HepG2 (cell line): Measurements from ENCODE around the gene NECTIN2. TPM values are rescaled to one million over a fixed set of nuclear protein-coding genes. Genes with fewer than 3 reads are reported as not detected.
A peak's percentile ranks its signal among the peaks of the same experiment; 100 is the strongest.

Experiments
- ATAD3A ChIP-seq: sonication (generic); formaldehyde crosslinking; IDR thresholded peaks from 2 replicates; pipeline ENCODE4 v1.4.0; 2020; ENCODE audit warnings: missing genetic modification reagents
- BHLHE40 ChIP-seq: IDR thresholded peaks from 2 replicates; pipeline ENCODE4 v1.6.1; 2011; ENCODE audit warnings: low read length, improper control_type of control experiment
- CBX5 ChIP-seq: sonication (generic); formaldehyde crosslinking; IDR thresholded peaks from 2 replicates; pipeline ENCODE4 v1.4.0; 2020; ENCODE audit warnings: missing genetic modification reagents, borderline replicate concordance
- DNMT1 ChIP-seq: sonication (generic); formaldehyde crosslinking; IDR thresholded peaks from 2 replicates; pipeline ENCODE4 v1.5.1; 2020; ENCODE audit warnings: mild to moderate bottlenecking, missing genetic modification reagents
- DR1 ChIP-seq: sonication (generic); formaldehyde crosslinking; IDR thresholded peaks from 2 replicates; pipeline ENCODE4 v1.8.0; 2021; ENCODE audit warnings: mild to moderate bottlenecking, missing genetic modification reagents, inconsistent platforms
- EZH2 ChIP-seq: conservative IDR thresholded peaks from 2 replicates; pipeline ENCODE4 v1.6.1; 2012; ENCODE audit warnings: mild to moderate bottlenecking, low read depth, low read length, moderate library complexity
- FOXJ3 ChIP-seq: sonication (generic); formaldehyde crosslinking; IDR thresholded peaks from 2 replicates; pipeline ENCODE4 v1.4.0; 2020; ENCODE audit warnings: missing genetic modification reagents, mild to moderate bottlenecking, borderline replicate concordance
- GATAD2A ChIP-seq: IDR thresholded peaks from 2 replicates; pipeline ENCODE4 v1.6.1; 2016
- GPBP1L1 ChIP-seq: sonication (generic); formaldehyde crosslinking; IDR thresholded peaks from 2 replicates; pipeline ENCODE4 v1.5.0; 2020; ENCODE audit warnings: mild to moderate bottlenecking, missing genetic modification reagents
- KLF6 ChIP-seq: IDR thresholded peaks from 2 replicates; pipeline ENCODE4 v1.8.0; 2016; ENCODE audit warnings: missing biosample characterization, missing genetic modification reagents
- MAF1 ChIP-seq: sonication (generic); formaldehyde crosslinking; IDR thresholded peaks from 2 replicates; pipeline ENCODE4 v1.5.0; 2020; ENCODE audit warnings: missing genetic modification reagents, borderline replicate concordance
- MBNL3 ChIP-seq: fragments of 250-450 bp; sonication (Bioruptor Pico); conservative IDR thresholded peaks from 2 replicates; pipeline ENCODE4 v1.8.0; 2022; ENCODE audit warnings: mild to moderate bottlenecking, inconsistent platforms
- NFYB ChIP-seq: sonication (generic); formaldehyde crosslinking; IDR thresholded peaks from 2 replicates; pipeline ENCODE4 v1.4.0; 2020; ENCODE audit warnings: missing genetic modification reagents
- POGK ChIP-seq: sonication (generic); formaldehyde crosslinking; conservative IDR thresholded peaks from 2 replicates; pipeline ENCODE4 v1.8.0; 2022; ENCODE audit warnings: mild to moderate bottlenecking, moderate library complexity, missing genetic modification reagents
- PRMT3 ChIP-seq: sonication (generic); formaldehyde crosslinking; IDR thresholded peaks from 2 replicates; pipeline ENCODE4 v1.8.1; 2022; ENCODE audit warnings: low read depth, mild to moderate bottlenecking, moderate library complexity, missing genetic modification reagents, borderline replicate concordance
- SAP130 ChIP-seq: IDR thresholded peaks from 2 replicates; pipeline ENCODE4 v1.6.1; 2016; ENCODE audit warnings: low read depth
- TBL1XR1 ChIP-seq: fragments of 150-350 bp; IDR thresholded peaks from 2 replicates; pipeline ENCODE4 v1.6.1; 2014; ENCODE audit warnings: borderline replicate concordance, low read length; ENCODE audit not compliant: partially characterized antibody
- TCF7L2 ChIP-seq: IDR thresholded peaks from 2 replicates; pipeline ENCODE4 v1.6.1; 2011; ENCODE audit warnings: mild to moderate bottlenecking, low read depth, low read length, moderate library complexity
- ZNF180 ChIP-seq: sonication (generic); formaldehyde crosslinking; IDR thresholded peaks from 2 replicates; pipeline ENCODE4 v1.4.0; 2020; ENCODE audit warnings: low read depth, missing genetic modification reagents, borderline replicate concordance
- ZNF264 ChIP-seq: sonication (generic); formaldehyde crosslinking; IDR thresholded peaks from 2 replicates; pipeline ENCODE4 v1.4.0; 2020; ENCODE audit warnings: missing genetic modification reagents
- ZSCAN25 ChIP-seq: sonication (generic); formaldehyde crosslinking; IDR thresholded peaks from 2 replicates; pipeline ENCODE4 v1.8.0; 2022; ENCODE audit warnings: mild to moderate bottlenecking, missing genetic modification reagents
- polyA plus RNA-seq, 8 experiments: library from polyadenylated mRNA; depleted of rRNA in 3 of 8; stranded (reverse) in 7 of 8; unstranded in 1 of 8; fragments of >200 nt; fragmentation: Illumina TruSeq in 4 of 8; extraction: Trizol in 4 of 8; gene quantifications; 2 replicates each; pipeline versions ENCODE4 v1.2.1 to v1.2.3, GENCODE V29; 2011 to 2016; ENCODE audit warnings: low read depth in 4 of 8, missing spikeins in 1 of 8, mixed read lengths in 1 of 8; ENCODE audit not compliant: insufficient read depth in 1 of 8
- total RNA-seq, 5 experiments: library from RNA; depleted of rRNA; stranded (reverse); fragments of >200 nt; fragmentation: Illumina TruSeq; extraction: Trizol; gene quantifications; 2 replicates each; pipeline ENCODE4 v1.2.3, GENCODE V29; 2016; ENCODE audit warnings: low read depth in 1 of 5
- TF ChIP-seq, protein P1 (sequence below): sonication (generic); formaldehyde crosslinking; IDR thresholded peaks from 2 replicates; pipeline ENCODE4 v1.4.0; 2020; ENCODE audit warnings: missing genetic modification reagents
- TF ChIP-seq, protein P2 (sequence below): IDR thresholded peaks from 2 replicates; pipeline ENCODE4 v1.6.1; 2016; ENCODE audit warnings: low read depth, missing genetic modification reagents, missing compliant biosample characterization

NECTIN2 gene
- total and polyA plus RNA-seq, 2 of the 13 experiments (the other 11 are each of a cell fraction or from before 2014, with no cell fraction given), result 75.4 to 114 TPM

DNA sequence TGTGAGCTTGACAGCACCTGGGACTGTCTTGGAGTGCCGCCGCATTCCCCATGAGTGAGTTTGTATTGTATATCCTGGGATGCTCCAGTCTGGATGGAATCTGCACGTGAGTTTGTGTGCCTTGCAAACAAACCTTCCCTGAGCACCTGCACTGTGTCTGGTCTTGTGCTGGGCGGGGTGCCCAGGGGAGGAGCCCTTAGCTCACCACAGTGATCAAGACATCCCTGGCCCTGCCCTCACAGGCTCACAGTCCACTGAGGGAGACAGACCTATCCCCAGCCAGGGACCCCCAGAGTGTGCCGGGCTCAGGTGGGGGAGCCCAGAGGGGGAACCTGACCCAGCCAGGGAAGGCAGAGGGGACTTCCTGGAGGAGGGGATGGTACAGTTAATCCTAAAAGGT lies 38.9 kb upstream of the NECTIN2 start (continued):
- TF ChIP-seq ZNF180 (CRISPR knock-in tag) (no peak), BHLHE40 (peak; percentile 99), TCF7L2 (no peak), EZH2 (no peak), GATAD2A (CRISPR knock-in tag) (peak; percentile 69), DNMT1 (CRISPR knock-in tag) (no peak), PRMT3 (CRISPR knock-in tag) (no peak), ATAD3A (CRISPR knock-in tag) (no peak), GPBP1L1 (CRISPR knock-in tag) (no peak), POGK (no peak), ZSCAN25 (no peak; the same call in 1 of the 2 replicates), TBL1XR1 (no peak), DR1 (CRISPR knock-in tag) (no peak), ZNF264 (no peak), FOXJ3 (CRISPR knock-in tag) (no peak), MAF1 (CRISPR knock-in tag) (no peak), CBX5 (CRISPR knock-in tag) (no peak), SAP130 (CRISPR knock-in tag) (peak; percentile 72), KLF6 (CRISPR knock-in tag) (no peak), NFYB (CRISPR knock-in tag) (no peak), MBNL3 (no peak)
- TF ChIP-seq, protein P1, sequence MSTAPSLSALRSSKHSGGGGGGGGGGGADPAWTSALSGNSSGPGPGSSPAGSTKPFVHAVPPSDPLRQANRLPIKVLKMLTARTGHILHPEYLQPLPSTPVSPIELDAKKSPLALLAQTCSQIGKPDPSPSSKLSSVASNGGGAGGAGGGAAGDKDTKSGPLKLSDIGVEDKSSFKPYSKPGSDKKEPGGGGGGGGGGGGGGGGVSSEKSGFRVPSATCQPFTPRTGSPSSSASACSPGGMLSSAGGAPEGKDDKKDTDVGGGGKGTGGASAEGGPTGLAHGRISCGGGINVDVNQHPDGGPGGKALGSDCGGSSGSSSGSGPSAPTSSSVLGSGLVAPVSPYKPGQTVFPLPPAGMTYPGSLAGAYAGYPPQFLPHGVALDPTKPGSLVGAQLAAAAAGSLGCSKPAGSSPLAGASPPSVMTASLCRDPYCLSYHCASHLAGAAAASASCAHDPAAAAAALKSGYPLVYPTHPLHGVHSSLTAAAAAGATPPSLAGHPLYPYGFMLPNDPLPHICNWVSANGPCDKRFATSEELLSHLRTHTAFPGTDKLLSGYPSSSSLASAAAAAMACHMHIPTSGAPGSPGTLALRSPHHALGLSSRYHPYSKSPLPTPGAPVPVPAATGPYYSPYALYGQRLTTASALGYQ, result no peak
- TF ChIP-seq, protein P2, sequence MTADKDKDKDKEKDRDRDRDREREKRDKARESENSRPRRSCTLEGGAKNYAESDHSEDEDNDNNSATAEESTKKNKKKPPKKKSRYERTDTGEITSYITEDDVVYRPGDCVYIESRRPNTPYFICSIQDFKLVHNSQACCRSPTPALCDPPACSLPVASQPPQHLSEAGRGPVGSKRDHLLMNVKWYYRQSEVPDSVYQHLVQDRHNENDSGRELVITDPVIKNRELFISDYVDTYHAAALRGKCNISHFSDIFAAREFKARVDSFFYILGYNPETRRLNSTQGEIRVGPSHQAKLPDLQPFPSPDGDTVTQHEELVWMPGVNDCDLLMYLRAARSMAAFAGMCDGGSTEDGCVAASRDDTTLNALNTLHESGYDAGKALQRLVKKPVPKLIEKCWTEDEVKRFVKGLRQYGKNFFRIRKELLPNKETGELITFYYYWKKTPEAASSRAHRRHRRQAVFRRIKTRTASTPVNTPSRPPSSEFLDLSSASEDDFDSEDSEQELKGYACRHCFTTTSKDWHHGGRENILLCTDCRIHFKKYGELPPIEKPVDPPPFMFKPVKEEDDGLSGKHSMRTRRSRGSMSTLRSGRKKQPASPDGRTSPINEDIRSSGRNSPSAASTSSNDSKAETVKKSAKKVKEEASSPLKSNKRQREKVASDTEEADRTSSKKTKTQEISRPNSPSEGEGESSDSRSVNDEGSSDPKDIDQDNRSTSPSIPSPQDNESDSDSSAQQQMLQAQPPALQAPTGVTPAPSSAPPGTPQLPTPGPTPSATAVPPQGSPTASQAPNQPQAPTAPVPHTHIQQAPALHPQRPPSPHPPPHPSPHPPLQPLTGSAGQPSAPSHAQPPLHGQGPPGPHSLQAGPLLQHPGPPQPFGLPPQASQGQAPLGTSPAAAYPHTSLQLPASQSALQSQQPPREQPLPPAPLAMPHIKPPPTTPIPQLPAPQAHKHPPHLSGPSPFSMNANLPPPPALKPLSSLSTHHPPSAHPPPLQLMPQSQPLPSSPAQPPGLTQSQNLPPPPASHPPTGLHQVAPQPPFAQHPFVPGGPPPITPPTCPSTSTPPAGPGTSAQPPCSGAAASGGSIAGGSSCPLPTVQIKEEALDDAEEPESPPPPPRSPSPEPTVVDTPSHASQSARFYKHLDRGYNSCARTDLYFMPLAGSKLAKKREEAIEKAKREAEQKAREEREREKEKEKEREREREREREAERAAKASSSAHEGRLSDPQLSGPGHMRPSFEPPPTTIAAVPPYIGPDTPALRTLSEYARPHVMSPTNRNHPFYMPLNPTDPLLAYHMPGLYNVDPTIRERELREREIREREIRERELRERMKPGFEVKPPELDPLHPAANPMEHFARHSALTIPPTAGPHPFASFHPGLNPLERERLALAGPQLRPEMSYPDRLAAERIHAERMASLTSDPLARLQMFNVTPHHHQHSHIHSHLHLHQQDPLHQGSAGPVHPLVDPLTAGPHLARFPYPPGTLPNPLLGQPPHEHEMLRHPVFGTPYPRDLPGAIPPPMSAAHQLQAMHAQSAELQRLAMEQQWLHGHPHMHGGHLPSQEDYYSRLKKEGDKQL (CRISPR knock-in tag), result peak; percentile 70; the same call in 1 of the 2 replicates
